Heart left ventricle (tissue), 13 donors: ENCODE measurements around the gene ARF4.

Source experiments
- CTCF ChIP-seq, 12 donors: fragments of 200-600 bp; sonication (generic) in 4 of 12; IDR thresholded peaks; one replicate each; pipeline versions ENCODE4 v1.5.0 to v1.8.0; 2018 to 2022; ENCODE audit warnings: antibody characterized with exemption in 12 of 12, mild to moderate bottlenecking in 5 of 12
- POLR2A ChIP-seq, 2 donors: fragments of 450-650 bp; IDR thresholded peaks; one replicate each; pipeline ENCODE4 v1.6.1; 2017; ENCODE audit warnings: antibody characterized with exemption in 2 of 2, mild to moderate bottlenecking in 2 of 2, moderate library complexity in 2 of 2
- donor health status: ischemic (EF 13 %, LVEDD 7.1; RV severe dilation, severe dysfunction).
- donor health status: DM: no; HTN: yes; CAD: no.
- donor health status: DM: no; HTN: no; CAD: no.
- donor health status: ischemic (EF 25% LVEDD 6.9; RV normal size, moderate dysfunction).
- donor health status: ischemic (EF 25% LVEDD 5.7; RV mildly dilated, moderate dysfunction).
- donor health status: ischemic (EF 35%, LVEDD 5.7; RV mildly dilated, moderate dysfunction).
- donor health status: nonischemic (EF 11% LVEDD 7.7; RV severe dilation, severe dysfunction).
- donor health status: DM: yes; HTN: yes; CAD: no.
- donor health status: PGD.
- donor health status: ischemic (EF 29% LVEDD 5.4; RV normal size, mild dysfunction).
- donor health status: nonischemic (EF 23%, LVEDD 6.1; RV moderate dilation, normal function).

GRCh38 chr3:57583544-57583943 lies 13.6 kb downstream of the ARF4 start:
- TF ChIP-seq CTCF (IDR thresholded peaks at IDR 0.05) (no peak), POLR2A (IDR thresholded peaks at IDR 0.05) (no peak)
